8988T (cell line): Measurements from ENCODE around the gene PYGM.

ENCODE experiments used
- DNase-seq: peaks from one replicate; pipeline ENCODE4 v3.0.0; 2011

The PYGM gene

GRCh38 chr11:64752175-64752970, 7.4 kb downstream of the PYGM start:
- no peak for DNase-seq

- DNase-seq = no peak
Observed at GRCh38 chr11:64751580-64751979, 8.2 kb downstream of the PYGM start.

GRCh38 chr11:64751136-64751535, 8.6 kb downstream of the PYGM start:
- no peak for DNase-seq

GRCh38 chr11:64750361-64751054, 9.3 kb downstream of the PYGM start:
- no peak for DNase-seq

- DNase-seq = no peak
Observed at GRCh38 chr11:64747961-64748665, 11.7 kb downstream of the PYGM start.

- DNase-seq = no peak
Observed at GRCh38 chr11:64746486-64746885, 13.3 kb downstream of the PYGM start.

GRCh38 chr11:64745521-64746328, 14.0 kb downstream of the PYGM start:
- no peak for DNase-seq

GRCh38 chr11:64745189-64745520, 14.6 kb downstream of the PYGM start:
- no peak for DNase-seq

GRCh38 chr11:64744544-64745188, 15.1 kb downstream of the PYGM start:
- DNase-seq = peak; percentile 37

GRCh38 chr11:64743591-64744543, 15.9 kb downstream of the PYGM start, which contains the start of gene RASGRP2:
TSS of gene RASGRP2 (minus strand) at chr11:64744142. CDS start at chr11:64742866, 1,276 bp downstream.
- DNase-seq = peak; percentile 96

GRCh38 chr11:64742889-64743590, 16.7 kb downstream of the PYGM start:
- peak; percentile 100 for DNase-seq

- no peak for DNase-seq
Observed at GRCh38 chr11:64742087-64742888, 17.5 kb downstream of the PYGM start.

- no peak for DNase-seq
Observed at GRCh38 chr11:64741375-64742086, 18.2 kb downstream of the PYGM start.

GRCh38 chr11:64739871-64740270, 19.9 kb downstream of the PYGM start:
- DNase-seq = no peak

GRCh38 chr11:64736654-64737053, 23.1 kb downstream of the PYGM start:
- no peak for DNase-seq

- no peak for DNase-seq
Observed at GRCh38 chr11:64735725-64736259, 24.0 kb downstream of the PYGM start.

GRCh38 chr11:64734811-64735724, 24.7 kb downstream of the PYGM start:
- DNase-seq = no peak
